ENCODE data around the gene PTPRN2.

DNA sequence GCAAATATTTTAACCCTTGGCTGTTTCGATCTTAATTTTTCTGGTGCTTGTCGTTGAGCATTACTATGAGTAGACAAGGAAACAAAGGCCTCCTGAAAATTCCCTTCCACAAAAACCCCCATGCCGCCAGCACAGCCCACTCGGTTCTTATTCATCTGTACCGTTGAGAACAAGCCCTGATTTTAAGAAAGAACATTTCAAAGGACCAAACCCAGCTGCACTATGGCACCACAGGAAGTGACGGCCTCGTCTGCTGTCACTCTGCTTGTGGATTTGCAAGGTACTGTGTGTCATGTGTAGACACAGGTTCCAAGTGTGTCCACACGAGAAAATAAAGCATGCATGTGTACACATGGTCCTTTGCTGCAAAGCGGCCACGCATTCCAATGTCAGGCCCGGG lies 965.6 kb downstream of the PTPRN2 start:
- TF ChIP-seq, protein P1, sequence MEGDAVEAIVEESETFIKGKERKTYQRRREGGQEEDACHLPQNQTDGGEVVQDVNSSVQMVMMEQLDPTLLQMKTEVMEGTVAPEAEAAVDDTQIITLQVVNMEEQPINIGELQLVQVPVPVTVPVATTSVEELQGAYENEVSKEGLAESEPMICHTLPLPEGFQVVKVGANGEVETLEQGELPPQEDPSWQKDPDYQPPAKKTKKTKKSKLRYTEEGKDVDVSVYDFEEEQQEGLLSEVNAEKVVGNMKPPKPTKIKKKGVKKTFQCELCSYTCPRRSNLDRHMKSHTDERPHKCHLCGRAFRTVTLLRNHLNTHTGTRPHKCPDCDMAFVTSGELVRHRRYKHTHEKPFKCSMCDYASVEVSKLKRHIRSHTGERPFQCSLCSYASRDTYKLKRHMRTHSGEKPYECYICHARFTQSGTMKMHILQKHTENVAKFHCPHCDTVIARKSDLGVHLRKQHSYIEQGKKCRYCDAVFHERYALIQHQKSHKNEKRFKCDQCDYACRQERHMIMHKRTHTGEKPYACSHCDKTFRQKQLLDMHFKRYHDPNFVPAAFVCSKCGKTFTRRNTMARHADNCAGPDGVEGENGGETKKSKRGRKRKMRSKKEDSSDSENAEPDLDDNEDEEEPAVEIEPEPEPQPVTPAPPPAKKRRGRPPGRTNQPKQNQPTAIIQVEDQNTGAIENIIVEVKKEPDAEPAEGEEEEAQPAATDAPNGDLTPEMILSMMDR (conservative IDR thresholded peaks at IDR 0.05 in 1 of 2, IDR thresholded peaks at IDR 0.05 in 1 of 2; ENCODE audit: low read depth in 1 of 2, low read length in 2 of 2), result no peak
- no peak for TF ChIP-seq EZH2 (IDR thresholded peaks at IDR 0.05; ENCODE audit: low read length, missing control alignments)

Measured in fibroblast of lung (primary cell).